ENCODE data around the gene HNRNPL.
"Not testable (repeated sequence)": the region's sequence is repeated elsewhere in the genome, so short reads cannot be mapped to it uniquely, and the experiment has no call there.

HNRNPL gene

DNA sequence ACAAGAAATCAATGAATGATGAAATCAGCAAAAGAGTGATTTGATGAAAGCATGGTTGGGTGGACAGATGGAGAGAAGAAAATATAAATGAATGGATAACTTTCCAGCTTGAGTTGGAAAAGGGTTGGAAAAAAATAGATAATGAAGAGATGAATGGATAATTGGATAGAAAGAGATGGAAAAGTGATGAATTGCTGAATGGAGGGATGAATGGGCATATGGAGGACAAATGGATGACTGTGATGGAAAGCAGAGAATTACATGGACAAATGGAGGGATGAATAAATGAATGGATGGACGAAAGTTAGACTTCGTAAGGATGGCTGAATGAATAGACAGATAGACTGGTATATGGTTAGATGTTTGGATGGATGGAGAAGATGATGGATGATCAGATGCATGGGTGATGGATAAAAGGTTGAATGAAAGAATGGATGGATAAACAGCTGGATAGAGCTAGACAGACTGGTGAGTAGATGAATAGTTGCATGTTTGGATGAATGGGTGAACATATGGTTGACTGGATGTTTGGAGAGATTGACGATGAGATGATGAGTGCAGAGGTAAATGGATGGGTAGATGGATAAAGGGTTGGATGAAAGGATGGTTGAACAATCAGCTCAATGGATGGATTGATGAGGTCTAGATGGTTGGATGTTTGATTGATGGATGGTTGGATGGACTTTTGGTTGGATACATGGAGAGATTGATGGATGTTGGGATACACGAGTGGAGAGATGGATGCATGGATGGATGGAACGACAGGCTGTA is 49.0 kb downstream of the HNRNPL start:
- DNase-seq (ENCODE audit: extremely low spot score): no peak
- ChIA-PET CTCF (interaction anchor here (2.9 kb wide), 1 partner anchor 31 kb away, joined by 10 read pairs; no protein-coding TSS in a partner anchor), POLR2A (no interaction called here)
- TF ChIP-seq, protein P1, sequence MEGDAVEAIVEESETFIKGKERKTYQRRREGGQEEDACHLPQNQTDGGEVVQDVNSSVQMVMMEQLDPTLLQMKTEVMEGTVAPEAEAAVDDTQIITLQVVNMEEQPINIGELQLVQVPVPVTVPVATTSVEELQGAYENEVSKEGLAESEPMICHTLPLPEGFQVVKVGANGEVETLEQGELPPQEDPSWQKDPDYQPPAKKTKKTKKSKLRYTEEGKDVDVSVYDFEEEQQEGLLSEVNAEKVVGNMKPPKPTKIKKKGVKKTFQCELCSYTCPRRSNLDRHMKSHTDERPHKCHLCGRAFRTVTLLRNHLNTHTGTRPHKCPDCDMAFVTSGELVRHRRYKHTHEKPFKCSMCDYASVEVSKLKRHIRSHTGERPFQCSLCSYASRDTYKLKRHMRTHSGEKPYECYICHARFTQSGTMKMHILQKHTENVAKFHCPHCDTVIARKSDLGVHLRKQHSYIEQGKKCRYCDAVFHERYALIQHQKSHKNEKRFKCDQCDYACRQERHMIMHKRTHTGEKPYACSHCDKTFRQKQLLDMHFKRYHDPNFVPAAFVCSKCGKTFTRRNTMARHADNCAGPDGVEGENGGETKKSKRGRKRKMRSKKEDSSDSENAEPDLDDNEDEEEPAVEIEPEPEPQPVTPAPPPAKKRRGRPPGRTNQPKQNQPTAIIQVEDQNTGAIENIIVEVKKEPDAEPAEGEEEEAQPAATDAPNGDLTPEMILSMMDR (IDR thresholded peaks at IDR 0.05; ENCODE audit: control extremely low read depth, extremely low read depth, low read depth, missing control alignments): no peak

DNA sequence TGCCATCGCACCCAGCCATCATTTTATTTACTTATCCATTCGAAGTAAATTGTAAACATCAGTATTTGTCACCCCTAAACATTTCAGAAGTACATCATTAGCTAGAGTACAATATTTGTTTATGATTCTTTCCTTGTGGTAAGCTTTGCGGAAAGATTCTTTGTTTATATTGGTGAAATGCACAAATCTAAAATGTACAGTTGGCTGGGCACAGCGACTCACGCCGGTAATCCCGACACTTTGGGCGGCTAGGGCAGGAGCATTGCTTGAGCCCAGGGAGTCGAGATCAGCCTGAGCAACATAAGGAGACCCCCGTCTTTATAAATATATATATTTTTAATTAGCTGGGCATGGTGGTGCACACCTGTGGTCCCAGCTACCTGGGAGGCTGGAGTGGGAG is 50.7 kb downstream of the HNRNPL start:
- TF ChIP-seq, protein P1 (IDR thresholded peaks at IDR 0.05; ENCODE audit: control extremely low read depth, extremely low read depth, low read depth, missing control alignments): no peak
- ChIA-PET POLR2A (no interaction called here), CTCF (interaction anchor here (1.3 to 2.9 kb wide), 2 partner anchors 15 to 30 kb away, joined by 5 to 10 read pairs; partner anchors contain the start of gene LGALS4)
- DNase-seq (ENCODE audit: extremely low spot score): no peak

GRCh38 chr19:38797781-38798180 is 52.0 kb downstream of the HNRNPL start:
- POLR2A ChIA-PET; DNase-seq (ENCODE audit: extremely low spot score); CTCF ChIA-PET: not testable (repeated sequence)

- ChIA-PET POLR2A (no interaction called here), CTCF (no interaction called here)
- no peak for DNase-seq (ENCODE audit: extremely low spot score)
- TF ChIP-seq, protein P1 (IDR thresholded peaks at IDR 0.05; ENCODE audit: control extremely low read depth, extremely low read depth, low read depth, missing control alignments): no peak
Measured at GRCh38 chr19:38796154-38796553, 53.6 kb downstream of the HNRNPL start.

DNA sequence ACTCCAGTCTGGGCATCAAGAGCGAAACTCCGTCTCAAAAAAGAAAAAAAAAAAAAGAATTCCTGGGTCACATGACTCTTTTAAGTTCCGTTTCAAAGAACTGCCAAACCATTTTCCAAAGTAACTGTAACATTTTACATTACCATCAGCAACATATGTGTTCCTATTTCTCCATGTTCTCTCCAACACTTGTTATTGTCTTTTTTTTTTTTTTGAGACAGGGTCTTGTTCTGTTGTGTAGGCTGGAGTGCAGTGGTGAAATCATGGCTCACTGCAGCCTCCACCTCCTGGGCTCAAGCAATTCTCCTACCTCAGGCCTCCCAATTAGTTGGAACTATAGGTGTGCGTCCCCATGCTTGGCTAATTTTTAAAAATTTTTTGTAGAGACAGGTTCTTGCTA is 54.2 kb downstream of the HNRNPL start:
- POLR2A ChIA-PET: no interaction called here
- CTCF ChIA-PET: no interaction called here
- TF ChIP-seq, protein P1 (IDR thresholded peaks at IDR 0.05; ENCODE audit: control extremely low read depth, extremely low read depth, low read depth, missing control alignments): no peak

GRCh38 chr19:38793671-38794070 is 56.1 kb downstream of the HNRNPL start:
- TF ChIP-seq, protein P1 (IDR thresholded peaks at IDR 0.05; ENCODE audit: control extremely low read depth, extremely low read depth, low read depth, missing control alignments): no peak
- DNase-seq (ENCODE audit: extremely low spot score): no peak
- ChIA-PET POLR2A (interaction anchor here (0.7 kb wide), 1 partner anchor 158 kb away, joined by 3 read pairs; no protein-coding TSS in a partner anchor), CTCF (interaction anchor here (1.1 to 2.0 kb wide), 2 partner anchors 24 to 155 kb away, joined by 3 to 7 read pairs; no protein-coding TSS in a partner anchor)

More for the DNA sequence above, 54.2 kb downstream of the HNRNPL start:
- DNase-seq (ENCODE audit: extremely low spot score): no peak

GRCh38 chr19:38793177-38793576 is 56.6 kb downstream of the HNRNPL start:
- DNase-seq (ENCODE audit: extremely low spot score): no peak
- POLR2A ChIA-PET: no interaction called here

More at GRCh38 chr19:38793177-38793576, 56.6 kb downstream of the HNRNPL start:
- CTCF ChIA-PET: interaction anchor here (0.7 to 2.0 kb wide), 6 partner anchors 16 to 155 kb away, joined by 3 to 7 read pairs (median 3); no protein-coding TSS in a partner anchor
- TF ChIP-seq, protein P1 (IDR thresholded peaks at IDR 0.05; ENCODE audit: control extremely low read depth, extremely low read depth, low read depth, missing control alignments): no peak
